ENCODE measurements around the gene PGAP6.

GRCh38 chr16:424033-424622, 42.4 kb upstream of the PGAP6 start:
- TF ChIP-seq YY1 (IDR thresholded peaks at IDR 0.05; ENCODE audit: insufficient read depth, insufficient read length): no peak
- TF ChIP-seq ZNF274 (IDR thresholded peaks at IDR 0.05; ENCODE audit: low read depth, low read length): no peak
